ENCODE results near the gene TOR4A. TPM values are rescaled to one million over a fixed set of nuclear protein-coding genes. Genes with fewer than 3 reads are reported as not detected.

The TOR4A gene
- total RNA-seq, 6 experiments from 2014 or later, result 58.4 to 76.2 (median 62.2) TPM

GRCh38 chr9:137266162-137266527, 11.4 kb upstream of the TOR4A start:
- Mint-ChIP-seq H3K9me3 (no peaks in the 10 kb centered on the region), H3K27ac (no peak overlapping the region), H3K4me1 (ENCODE audit: low read depth) (peaks cover 30% of the 10 kb centered on the region), H3K4me3 (no peak overlapping the region), H3K36me3 (ENCODE audit: low read depth) (peaks cover 26% of the 10 kb centered on the region), H3K27me3 (ENCODE audit: insufficient read depth) (peaks cover 2% of the 10 kb centered on the region)
- DNase-seq, result no peak
- TF ChIP-seq CTCF (IDR thresholded peaks at IDR 0.05), result no peak

- peaks cover 2% of the 10 kb centered on the region for H3K27me3 Mint-ChIP-seq (ENCODE audit: insufficient read depth)
- H3K4me1 Mint-ChIP-seq (ENCODE audit: low read depth), result peaks cover 26% of the 10 kb centered on the region
- H3K4me3 Mint-ChIP-seq, result no peak overlapping the region
- H3K27ac Mint-ChIP-seq, result no peak overlapping the region
- H3K36me3 Mint-ChIP-seq (ENCODE audit: low read depth), result peaks cover 21% of the 10 kb centered on the region
- no peak for DNase-seq
- TF ChIP-seq CTCF (IDR thresholded peaks at IDR 0.05), result no peak
- no peaks in the 10 kb centered on the region for H3K9me3 Mint-ChIP-seq
Observed at GRCh38 chr9:137266585-137267453, 10.7 kb upstream of the TOR4A start.

GRCh38 chr9:137267933-137268355, 9.6 kb upstream of the TOR4A start:
- peaks cover 2% of the 10 kb centered on the region for H3K27me3 Mint-ChIP-seq (ENCODE audit: insufficient read depth)
- peaks cover 23% of the 10 kb centered on the region for H3K4me1 Mint-ChIP-seq (ENCODE audit: low read depth)
- TF ChIP-seq CTCF (IDR thresholded peaks at IDR 0.05), result no peak
- H3K9me3 Mint-ChIP-seq, result no peaks in the 10 kb centered on the region
- no peak overlapping the region for H3K4me3 Mint-ChIP-seq
- peak overlapping the region; percentile 83 for H3K27ac Mint-ChIP-seq
- peaks cover 20% of the 10 kb centered on the region for H3K36me3 Mint-ChIP-seq (ENCODE audit: low read depth)
- no peak for DNase-seq

- no peak for DNase-seq
- Mint-ChIP-seq H3K27me3 (ENCODE audit: insufficient read depth) (peaks cover 2% of the 10 kb centered on the region), H3K4me3 (peak overlapping the region; percentile 25), H3K36me3 (ENCODE audit: low read depth) (peaks cover 20% of the 10 kb centered on the region), H3K9me3 (no peaks in the 10 kb centered on the region), H3K27ac (peak overlapping the region; percentile 83), H3K4me1 (ENCODE audit: low read depth) (peaks cover 23% of the 10 kb centered on the region)
- no peak for TF ChIP-seq CTCF (IDR thresholded peaks at IDR 0.05)
Observed at GRCh38 chr9:137268538-137269201, 8.9 kb upstream of the TOR4A start.

GRCh38 chr9:137269231-137269772, 8.2 kb upstream of the TOR4A start:
- H3K36me3 Mint-ChIP-seq (ENCODE audit: low read depth), result peaks cover 20% of the 10 kb centered on the region
- peaks cover 2% of the 10 kb centered on the region for H3K27me3 Mint-ChIP-seq (ENCODE audit: insufficient read depth)
- peaks cover 23% of the 10 kb centered on the region for H3K4me1 Mint-ChIP-seq (ENCODE audit: low read depth)
- TF ChIP-seq CTCF (IDR thresholded peaks at IDR 0.05), result no peak
- no peaks in the 10 kb centered on the region for H3K9me3 Mint-ChIP-seq
- peak; percentile 75 for DNase-seq
- H3K4me3 Mint-ChIP-seq, result peak overlapping the region; percentile 25; the same call in 1 of the 2 replicates
- peak overlapping the region; percentile 83 for H3K27ac Mint-ChIP-seq
